DMS153 (cell line): ENCODE measurements around the gene PLCL1.
A peak's percentile ranks its signal among the peaks of the same experiment; 100 is the strongest.

Experiments
- DNase-seq: peaks from one replicate; lab custom pipeline; 2025; lab: John Stamatoyannopoulos, UW

Gene PLCL1

DNA sequence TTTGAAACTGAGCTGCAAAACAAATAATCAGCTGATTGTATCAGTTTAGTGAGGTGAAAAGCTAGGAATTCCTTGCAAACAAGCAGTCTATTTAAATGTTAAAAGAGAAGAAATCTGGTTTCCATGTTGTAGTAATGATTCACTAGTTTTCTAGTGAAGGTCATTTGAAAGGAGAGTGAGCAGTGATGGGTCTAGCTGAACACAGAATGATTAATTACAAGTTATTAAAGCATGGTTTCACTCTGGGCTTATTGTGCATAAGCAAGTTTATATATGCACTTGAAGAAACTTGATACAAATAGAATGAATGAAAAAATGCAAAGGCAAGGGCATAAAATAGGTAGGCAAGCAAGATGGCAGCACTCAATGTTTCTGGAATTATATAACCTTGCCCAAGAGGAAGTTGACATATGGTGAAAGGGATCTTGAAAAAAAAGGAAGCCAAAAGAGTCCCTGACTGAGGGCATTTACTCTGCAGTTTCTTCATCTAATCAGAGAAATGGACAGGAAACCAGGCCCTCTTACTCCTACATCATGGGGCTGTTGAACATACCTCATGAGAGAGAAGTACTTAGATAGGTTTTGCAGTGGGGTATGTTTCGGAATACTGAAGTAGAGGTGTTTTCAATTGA is 53.2 kb downstream of the PLCL1 start:
- DNase-seq, result no peak

DNA sequence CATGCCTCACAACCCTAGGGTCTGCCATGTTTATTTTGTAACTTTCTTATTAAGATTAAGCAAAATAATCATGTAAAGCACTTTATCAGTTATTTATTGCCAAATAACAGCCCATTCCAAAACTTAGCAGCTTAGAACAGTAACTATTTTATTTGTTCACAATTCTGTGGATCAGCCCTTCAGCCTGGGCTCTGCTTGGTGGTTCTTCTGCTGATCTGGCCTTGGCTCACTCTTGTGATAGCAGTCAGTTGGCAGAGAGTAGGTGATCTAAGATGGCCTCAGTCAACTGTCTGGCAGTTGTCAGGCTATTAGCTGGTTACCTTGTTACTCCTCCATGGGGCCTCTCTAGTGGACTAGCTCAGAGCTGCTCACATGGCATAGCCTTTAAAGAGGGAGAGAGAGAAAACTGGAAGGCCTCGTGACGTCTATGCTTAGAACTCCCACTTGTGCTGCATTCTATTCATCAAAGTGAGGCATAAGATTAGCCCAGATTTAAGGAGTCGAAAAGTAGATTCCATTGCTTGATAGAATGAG is 54.3 kb downstream of the PLCL1 start:
- no peak for DNase-seq

DNA sequence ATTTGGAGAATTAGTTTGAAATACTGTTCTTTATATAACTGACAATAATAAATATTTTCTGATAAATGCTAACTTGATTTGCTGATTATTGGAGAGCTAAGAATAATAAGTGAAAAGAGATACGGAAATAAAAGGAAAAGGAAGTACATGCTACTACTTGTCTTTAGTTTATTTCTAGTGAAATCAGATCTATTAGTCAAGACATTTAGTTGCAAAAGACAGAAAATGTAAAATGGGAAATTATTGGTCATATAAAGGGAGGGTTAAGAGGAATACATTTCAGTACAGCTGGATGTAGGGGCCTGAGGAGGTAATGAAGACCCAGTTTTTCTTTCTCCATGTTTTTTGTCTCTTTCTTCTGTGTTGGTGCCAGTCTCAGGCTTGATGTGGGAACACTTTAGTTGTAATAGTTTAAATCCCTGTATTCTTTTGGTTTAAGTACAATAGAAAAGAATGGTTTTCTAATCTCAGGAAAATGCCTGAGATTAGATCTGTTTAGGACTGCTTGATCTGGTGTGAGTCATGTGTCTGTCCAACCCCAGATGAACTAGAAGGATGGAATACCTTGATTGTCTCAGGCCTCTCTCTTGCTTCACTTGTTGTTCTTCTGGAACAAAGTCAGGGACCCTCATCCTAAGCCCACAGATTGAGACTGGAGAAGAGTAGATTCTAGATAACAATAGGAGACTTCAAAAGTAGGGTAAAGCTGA is 58.0 kb downstream of the PLCL1 start:
- no peak for DNase-seq

DNA sequence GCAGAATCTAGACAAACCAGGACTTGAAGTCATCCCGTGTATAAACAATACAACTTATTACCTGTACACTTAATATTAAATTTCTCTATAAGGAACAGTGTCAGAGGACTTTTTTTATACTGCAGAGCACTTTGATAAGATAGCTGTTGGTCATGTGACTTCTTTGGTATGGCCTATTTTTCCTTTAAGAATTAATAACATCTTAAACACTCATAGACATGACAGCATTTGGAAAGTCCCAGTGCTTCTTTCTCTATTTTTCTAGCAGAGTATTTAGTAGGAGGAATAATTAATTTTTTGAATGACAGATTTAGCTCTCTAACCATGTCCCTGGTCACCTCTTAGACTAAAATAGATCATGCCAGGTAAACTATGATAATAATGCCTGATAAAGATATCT is 59.4 kb downstream of the PLCL1 start:
- no peak for DNase-seq

DNA sequence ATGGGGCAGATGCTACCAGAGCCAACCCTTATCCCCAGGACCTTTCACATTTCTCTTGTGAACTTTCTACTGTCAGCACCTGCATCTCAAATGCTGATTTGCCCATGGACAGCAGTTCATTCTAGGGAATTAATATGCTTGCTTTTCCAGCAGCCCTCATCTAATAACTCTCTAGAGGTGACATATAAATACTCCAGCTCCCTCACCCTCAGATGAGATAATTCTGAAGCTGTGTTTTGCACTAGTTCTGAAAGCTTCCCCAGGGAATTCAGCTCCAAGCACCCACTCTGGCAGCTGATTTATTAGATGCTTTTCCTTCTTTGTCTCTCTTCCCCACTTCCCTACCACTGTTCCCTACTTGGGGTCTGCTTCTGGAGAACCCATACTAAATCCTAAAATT is 62.1 kb downstream of the PLCL1 start:
- DNase-seq, result no peak

DNA sequence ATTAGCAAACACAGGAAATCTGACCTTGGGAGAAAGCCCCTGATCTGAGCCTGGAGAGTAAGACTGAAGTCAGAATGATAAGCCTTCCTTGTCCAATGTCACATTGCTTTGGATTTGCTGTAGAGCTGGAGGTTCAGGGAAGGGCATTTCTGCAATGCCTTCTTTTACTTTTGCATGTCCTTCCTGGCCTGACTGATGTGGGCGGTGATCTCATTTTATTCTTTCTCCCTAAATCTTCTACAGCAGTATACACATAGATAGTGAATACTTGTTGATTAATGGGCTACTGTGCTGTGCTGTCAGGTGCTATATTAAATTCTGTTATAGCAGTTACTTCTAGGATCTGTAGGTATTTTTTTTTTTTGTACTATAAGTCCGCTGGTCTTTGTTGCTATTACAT is 62.6 kb downstream of the PLCL1 start:
- no peak for DNase-seq

DNA sequence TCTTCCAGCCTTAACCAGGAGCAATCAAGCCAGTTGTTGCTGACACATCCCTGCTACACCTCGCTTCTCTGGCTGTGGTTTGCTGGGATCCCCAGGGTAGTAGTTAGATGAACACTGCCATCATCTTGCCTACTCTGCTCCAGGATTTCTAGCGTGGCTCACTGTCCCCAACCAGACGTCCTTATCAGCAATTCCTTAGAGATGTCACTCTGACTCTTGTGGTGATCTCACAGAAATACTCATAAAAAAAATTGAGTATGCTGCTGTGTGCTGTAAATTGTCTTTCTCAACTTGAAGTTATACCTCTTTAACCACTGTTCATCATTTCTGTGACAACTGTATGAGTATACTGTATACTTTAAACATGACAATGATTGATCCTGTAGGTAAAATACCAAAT is 63.2 kb downstream of the PLCL1 start:
- no peak for DNase-seq

DNA sequence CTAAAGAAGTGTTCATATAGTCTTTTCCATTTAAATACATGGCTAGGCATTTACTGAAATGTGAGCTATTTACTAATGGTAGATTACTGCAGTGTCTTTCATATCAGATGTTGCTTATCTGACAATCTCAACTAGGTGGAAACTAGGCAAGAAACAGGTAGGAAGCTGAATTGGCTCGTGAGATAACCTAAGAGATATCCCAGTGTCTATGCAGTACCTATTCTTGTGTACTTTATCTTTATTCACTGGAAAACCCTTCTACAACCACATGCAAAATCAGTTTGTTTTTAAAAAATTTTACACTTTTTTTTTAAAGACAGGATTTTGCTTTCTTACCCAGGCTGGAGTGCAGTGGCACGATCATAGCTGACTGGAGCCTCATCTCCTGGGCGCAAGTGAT is 63.8 kb downstream of the PLCL1 start:
- no peak for DNase-seq

DNA sequence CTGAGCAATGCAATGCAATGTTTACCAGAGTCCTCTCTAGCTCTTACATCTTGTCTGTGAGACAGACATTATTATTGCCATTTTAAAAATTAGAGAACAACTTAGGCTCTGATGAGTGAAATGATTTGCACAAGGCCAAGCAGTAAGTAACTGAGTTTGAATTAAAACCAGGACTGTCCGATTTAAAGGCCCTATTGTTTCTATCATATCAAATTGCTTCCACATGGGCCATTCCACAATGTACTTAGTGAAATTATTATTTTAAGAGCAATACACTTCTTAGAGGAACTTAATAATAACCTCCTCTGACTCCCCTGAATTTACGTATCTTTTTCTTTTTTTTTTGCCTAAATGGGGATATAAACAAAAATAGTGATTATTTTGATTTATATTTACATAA is 64.6 kb downstream of the PLCL1 start:
- DNase-seq, result no peak

DNA sequence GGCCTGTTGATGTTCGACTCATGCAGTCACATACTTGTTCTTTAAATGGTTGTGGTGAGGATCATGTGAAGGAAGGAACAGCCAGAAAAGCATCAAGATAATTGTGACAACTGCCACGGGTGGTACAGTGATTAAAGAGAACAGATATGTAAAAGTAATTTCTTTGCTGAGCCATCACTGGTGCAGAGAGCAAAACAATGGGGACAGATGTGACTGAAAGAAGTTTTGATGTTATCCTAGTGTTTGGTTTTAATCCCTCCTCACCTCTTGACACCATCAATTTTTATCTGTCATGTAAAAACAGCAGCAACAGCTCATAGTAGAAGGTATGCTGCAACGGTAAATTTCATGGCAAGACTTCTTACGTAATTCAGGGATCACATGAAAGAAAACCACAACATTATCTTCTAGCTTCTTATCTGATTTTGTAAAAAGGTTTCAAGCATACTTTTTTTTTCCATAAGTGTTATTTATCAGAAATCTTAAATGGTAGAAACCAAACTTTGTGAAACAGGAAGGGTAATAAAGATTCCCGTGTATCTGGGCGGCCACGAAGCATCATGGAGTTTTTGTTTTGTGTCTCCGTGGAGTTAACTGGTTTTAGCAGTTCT is 65.2 kb downstream of the PLCL1 start:
- DNase-seq, result no peak

DNA sequence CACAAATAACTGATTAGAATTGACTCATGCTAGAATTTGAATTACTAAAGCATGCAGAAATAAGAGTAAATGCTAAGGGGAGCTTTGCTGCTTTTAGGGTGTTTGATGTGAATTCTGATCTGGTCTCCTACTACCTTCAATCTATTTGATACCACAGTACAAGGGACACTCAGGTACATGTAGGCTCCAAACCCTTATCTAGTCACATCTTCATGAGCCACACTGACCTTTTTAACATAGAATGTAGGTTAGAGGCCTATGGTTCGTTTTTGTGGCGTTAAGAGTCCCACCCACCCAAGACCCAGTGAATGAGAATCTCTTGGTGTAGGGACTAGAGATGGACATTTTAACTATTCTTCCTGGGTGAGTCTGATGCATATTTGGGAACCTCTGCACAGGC is 65.7 kb downstream of the PLCL1 start:
- no peak for DNase-seq

DNA sequence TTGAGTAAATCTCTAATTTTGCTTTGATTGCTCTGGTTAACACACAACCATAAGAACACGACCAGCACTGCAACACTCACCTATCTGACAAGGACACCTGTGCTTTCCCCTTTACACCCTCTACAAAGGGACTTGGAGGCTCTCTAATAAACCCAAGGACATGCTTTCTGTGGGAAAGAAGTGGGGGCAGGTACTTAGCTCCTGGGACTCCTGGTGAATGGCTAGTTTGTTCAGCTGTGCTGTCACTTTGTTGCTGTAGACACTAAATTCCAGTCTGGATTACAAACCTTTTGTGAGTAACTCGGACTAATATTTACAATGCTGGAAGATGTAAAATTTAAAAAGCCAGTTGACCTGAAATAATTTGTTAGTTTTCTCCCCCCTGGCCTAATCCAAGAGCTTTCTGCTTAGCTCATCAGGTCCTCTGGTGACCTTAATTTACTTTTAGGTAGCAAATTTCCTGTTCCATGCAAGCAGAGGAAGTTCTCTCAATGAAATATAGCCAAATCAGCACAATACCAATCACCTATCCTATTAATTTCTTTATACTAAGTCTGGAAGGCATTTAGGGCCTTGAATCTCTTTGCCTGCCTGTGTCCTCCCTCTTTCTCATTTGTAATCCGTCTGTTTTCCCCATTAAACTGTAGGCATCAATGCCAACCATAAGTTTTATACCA is 67.5 kb downstream of the PLCL1 start:
- peak; percentile 75 for DNase-seq

DNA sequence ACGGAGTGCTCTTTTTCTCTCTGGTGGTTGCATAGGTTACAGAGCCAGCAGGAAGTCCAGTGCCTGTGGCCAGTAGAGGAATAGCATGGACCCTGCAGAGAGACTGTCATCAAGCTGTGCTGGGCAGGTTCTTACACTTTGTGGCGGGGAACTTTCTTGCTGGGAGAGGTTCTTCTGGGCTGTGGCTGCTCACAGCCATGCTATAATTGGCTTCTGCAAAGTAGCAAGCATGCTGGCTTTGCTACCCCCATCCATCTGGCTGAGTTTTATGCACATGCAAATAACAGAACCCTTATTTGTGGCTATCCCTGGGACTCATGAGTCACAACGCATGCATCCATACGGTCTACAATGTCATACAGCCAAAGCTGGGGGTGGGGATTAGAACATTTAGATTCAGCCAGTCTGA is 68.9 kb downstream of the PLCL1 start:
- DNase-seq, result no peak

DNA sequence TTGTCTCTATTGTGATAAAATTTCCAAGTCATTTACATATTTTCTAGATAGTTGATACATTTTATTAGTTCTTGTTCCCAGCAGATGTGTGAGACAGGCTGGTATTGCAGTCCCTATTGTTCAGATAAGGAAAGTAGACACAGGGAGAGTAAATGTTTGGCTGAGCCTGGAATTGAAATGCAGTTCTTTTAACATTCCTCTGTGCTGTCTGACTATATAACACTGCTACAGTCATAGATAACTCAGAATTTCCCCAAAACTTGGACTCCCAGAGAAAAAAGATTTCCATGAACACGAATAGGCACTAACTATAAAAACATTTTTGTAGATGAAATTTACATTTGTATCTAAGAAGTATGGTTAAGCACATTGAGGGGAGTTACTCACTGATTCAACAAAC is 71.4 kb downstream of the PLCL1 start:
- no peak for DNase-seq

DNA sequence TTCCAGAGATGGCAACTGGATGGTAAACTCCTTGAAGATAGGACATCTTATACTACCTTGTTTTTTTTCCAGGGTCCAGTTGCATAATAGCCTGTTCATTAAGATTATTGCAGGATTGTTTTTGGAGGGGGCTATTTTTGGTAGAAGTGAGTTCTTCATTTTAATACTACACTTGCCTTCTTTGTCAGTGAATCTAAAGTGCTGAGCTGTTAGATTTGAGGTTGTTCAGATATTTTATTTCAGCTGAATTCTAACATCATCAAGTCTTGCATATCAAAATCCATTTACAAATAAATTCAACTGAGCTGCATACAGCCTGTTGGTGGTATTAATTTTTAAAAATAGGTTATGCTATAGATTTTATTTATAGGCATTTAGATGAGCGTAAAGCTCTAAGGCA is 72.1 kb downstream of the PLCL1 start:
- no peak for DNase-seq

DNA sequence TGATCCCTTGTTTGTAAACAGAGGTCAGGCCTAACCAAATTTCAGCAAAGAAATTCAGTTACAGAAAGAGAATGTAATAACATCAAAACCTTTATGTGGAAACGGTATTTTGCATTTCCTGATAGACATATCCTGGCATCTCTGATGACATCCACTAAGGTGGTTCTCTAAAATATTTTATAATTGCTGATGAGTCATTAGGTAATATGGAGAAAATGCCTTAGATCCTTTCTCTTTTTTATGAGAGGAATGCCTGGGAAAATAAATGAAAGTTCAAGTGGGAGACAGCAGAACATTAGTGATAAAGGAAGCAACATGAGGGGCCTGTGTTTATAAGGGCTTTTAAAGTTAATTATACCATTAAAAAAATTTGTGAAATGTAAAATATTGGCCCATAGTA is 72.6 kb downstream of the PLCL1 start:
- DNase-seq, result no peak

DNA sequence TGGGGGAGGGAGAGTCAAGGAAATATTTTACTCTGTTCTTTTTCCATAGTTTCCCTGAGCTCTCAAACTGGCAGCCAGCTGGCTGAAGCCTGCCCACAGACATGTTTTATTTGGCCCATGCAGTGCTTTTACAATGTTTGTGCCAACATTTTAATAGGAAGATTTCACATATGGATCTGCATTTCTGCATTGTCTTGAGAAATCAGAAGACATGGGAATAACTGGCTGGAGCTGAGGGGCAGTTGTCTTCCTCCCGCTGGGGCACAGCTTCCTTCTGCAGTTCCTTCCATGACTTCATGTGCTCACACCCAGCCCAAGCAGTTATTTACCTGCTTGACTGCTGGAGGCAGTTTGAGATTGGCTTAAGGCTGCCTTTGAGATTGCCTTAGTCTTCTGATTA is 74.4 kb downstream of the PLCL1 start:
- DNase-seq, result no peak

DNA sequence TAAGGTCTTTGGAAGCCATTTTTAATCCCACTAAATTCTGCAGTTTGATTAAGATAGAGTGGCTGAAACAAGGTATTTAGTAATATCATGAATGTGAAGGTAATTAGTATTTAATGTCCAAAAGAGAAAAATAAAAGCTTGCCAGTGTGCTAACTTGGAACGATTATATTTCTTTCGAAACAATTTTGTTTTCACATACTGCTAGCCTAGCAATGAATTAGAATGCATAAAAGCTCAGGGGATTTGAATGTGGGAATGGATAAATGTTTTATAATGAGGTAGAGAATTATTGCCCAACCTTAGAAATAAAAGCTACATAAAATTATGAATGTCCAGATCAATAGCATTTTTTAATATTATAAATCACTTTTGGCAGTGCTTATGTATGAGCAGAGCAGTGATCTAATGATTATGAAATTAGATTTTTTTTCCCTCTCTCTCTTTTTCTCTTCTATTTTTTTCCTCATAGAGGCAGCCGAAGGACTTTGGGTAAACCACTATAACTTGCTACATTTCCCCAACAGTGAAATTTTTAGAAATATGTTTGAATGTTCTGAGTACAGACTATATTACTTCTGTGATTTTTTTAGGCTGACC is 75.5 kb downstream of the PLCL1 start:
- no peak for DNase-seq

DNA sequence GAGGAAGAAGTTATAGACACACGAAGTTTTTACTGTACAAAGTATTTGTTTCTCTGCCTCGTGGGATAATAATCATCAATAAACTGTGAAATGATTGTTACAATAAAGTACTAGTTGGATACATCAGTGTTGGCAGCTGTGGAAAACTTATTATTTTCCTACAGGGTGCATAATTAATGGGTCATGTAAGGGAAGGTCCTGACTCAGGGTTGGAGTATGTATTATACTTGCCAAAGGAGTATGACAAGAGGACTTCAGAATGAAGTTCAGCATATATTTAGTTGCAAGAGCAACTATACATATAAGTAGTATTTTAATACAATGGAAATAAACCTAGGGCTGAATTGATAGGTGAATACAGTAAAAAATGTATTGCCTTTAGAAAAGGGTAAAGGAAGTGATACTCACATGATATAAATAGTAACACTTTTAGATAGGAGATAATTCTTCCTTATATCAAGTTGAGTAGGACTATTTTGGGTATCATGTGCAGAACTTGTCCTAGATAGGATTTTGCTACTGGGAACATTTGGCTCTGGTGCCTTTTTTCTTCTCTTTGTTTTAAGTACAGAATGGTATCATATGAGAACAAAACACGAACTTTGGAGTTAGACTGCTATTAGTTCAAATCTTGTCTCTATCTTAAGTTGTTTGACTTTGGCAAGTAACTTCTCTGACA is 79.1 kb downstream of the PLCL1 start:
- no peak for DNase-seq

DNA sequence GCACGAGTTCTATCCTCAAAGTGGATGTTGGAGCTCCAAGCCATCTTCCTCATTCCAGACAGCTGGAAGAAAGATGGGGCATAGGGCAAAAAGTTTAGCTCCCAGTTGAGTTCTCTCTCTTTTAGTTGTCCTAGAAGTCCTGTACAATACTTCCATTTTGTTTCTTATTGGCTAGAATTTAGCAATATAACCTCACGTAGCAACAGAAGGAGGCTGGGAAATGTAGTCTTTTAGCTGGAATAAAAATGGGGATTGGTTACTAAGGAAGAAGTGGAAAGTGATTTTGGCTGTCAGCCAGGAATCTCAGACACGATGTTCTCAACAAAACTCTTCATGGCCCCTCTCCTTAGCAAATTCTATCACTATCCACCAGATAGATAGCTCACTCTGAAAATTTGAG is 79.9 kb downstream of the PLCL1 start:
- DNase-seq, result no peak

DNA sequence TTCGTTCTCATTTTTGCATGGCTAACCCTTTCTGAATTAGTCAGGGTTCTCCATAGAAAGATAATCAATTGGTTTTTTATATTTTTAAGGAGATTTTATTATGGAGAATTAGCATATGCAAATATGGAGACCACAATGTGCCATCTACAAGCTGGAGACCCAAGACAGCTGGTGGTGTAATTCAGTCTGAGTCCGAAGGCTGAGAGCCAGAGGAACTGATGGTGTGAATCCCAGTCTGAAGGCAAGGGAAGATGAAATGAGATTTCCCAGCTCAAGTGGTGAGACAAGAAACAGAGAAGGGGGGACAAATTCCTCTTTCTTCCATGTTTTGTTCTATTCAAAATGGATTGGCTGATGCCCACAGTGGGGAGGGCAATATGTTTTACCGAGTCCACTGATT is 80.7 kb downstream of the PLCL1 start:
- DNase-seq, result no peak

DNA sequence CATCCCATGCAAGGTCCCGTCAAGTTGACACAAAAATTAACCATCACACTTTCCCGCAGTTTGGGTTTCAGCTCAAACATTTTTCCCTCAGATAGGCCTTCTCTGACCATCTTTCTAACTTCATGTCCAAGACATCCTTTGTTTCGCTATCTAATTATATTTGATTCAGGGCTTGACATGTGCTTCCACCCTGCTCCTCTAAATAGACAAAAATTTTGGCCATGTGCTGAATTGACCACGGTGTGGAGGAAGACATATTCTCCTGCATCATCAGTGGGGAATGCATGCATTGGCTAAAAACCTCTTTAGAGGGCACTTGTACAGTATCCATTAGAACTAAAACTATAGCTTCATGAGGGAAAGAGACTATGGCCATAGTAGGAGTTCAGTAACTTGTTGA is 81.2 kb downstream of the PLCL1 start:
- DNase-seq, result no peak
